Measurements from ENCODE around the gene TBC1D17. TPM values are rescaled to one million over a fixed set of nuclear protein-coding genes. Genes with fewer than 3 reads are reported as not detected.
A peak's percentile ranks its signal among the peaks of the same experiment; 100 is the strongest.

The TBC1D17 gene
- total RNA-seq, 2 donors from 2014 or later = 33.0 to 51.4 TPM

DNA sequence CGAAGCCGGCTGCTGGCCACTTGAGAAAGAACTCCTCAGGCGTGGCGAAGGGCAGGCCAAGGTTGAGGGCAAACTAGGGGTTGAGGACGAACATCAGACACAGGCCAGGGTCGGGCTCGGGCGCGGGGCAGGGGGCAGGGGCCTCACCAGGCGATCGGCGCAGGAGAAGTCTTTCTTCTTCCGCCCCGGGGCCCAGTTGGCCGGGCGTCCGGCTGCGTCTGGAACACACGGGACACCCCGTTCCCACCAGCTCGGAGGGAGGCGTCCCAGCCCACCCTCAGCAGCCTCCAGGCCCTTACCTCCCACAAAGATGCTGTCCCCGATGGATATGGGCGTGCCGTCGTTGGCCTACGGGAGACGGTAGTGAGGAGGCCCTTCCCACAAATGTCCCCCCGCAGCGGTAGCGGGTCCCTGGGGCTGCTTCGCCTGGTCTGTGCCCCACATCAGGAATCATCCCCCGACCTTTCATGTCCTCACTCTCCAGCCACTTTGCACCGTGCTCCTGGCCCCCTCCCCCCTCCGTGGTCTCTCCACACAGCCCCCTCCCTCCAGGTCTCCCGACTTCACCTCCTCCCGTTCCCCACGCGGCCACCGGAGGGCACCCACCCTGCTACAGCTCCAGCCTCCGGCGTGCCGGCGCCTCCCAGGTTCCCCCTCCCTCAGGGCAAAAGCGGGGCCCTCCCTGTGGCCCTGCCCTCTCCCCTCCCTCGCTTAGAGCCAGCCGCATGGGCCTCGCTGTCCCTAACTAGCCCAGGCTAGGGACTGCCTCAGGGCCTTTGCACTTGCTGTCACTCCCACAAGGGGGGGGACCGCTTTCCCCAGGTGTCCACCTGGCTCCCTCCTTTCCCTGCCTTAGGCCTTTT, 14.9 kb upstream of the TBC1D17 start:
- intact Hi-C loops (cut with DNase I) = no loop called here
- Histone ChIP-seq H3K27ac (peak overlapping the region; percentile 81 to 93), H3K4me3 (no peak overlapping the region), H3K9me3 (no peaks in the 10 kb centered on the region), H3K36me3 (peaks cover 0 to 17% of the 10 kb centered on the region in 2 donors), H3K27me3 (replicated peaks; ENCODE audit: insufficient read depth) (no peaks in the 10 kb centered on the region), H3K4me1 (replicated peaks) (peaks cover 13% of the 10 kb centered on the region)
- 76% methylated on average over 49 of the region's 49 CpGs for WGBS
- TF ChIP-seq, protein P1, sequence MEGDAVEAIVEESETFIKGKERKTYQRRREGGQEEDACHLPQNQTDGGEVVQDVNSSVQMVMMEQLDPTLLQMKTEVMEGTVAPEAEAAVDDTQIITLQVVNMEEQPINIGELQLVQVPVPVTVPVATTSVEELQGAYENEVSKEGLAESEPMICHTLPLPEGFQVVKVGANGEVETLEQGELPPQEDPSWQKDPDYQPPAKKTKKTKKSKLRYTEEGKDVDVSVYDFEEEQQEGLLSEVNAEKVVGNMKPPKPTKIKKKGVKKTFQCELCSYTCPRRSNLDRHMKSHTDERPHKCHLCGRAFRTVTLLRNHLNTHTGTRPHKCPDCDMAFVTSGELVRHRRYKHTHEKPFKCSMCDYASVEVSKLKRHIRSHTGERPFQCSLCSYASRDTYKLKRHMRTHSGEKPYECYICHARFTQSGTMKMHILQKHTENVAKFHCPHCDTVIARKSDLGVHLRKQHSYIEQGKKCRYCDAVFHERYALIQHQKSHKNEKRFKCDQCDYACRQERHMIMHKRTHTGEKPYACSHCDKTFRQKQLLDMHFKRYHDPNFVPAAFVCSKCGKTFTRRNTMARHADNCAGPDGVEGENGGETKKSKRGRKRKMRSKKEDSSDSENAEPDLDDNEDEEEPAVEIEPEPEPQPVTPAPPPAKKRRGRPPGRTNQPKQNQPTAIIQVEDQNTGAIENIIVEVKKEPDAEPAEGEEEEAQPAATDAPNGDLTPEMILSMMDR (IDR thresholded peaks at IDR 0.05) = no peak
- TF ChIP-seq POLR2AphosphoS5 (IDR thresholded peaks at IDR 0.05) = no peak
- no peak for TF ChIP-seq POLR2A (IDR thresholded peaks at IDR 0.05)
- DNase-seq (ENCODE audit: low spot score) = no peak

- Histone ChIP-seq H3K4me3 (no peak overlapping the region), H3K4me1 (replicated peaks) (peaks cover 13% of the 10 kb centered on the region), H3K27me3 (replicated peaks; ENCODE audit: insufficient read depth) (no peaks in the 10 kb centered on the region), H3K27ac (peak overlapping the region in 1 of 2 donors; percentile 93), H3K36me3 (peaks cover 0 to 10% of the 10 kb centered on the region in 2 donors), H3K9me3 (no peaks in the 10 kb centered on the region)
- DNase-seq (ENCODE audit: low spot score) = no peak
- TF ChIP-seq POLR2A (IDR thresholded peaks at IDR 0.05) (no peak), POLR2AphosphoS5 (IDR thresholded peaks at IDR 0.05) (no peak)
- TF ChIP-seq, protein P1 (IDR thresholded peaks at IDR 0.05) = no peak
- intact Hi-C loops (cut with DNase I) = no loop called here
- WGBS = 91% methylated on average over 24 of the region's 24 CpGs
Observed at GRCh38 chr19:49863254-49863934, 14.1 kb upstream of the TBC1D17 start.

GRCh38 chr19:49863935-49864320, 13.6 kb upstream of the TBC1D17 start:
- Histone ChIP-seq H3K4me3 (no peak overlapping the region), H3K9me3 (no peaks in the 10 kb centered on the region), H3K4me1 (replicated peaks) (peaks cover 13% of the 10 kb centered on the region), H3K36me3 (peaks cover 0 to 9% of the 10 kb centered on the region in 2 donors), H3K27ac (no peak overlapping the region), H3K27me3 (replicated peaks; ENCODE audit: insufficient read depth) (no peaks in the 10 kb centered on the region)
- DNase-seq (ENCODE audit: low spot score) = no peak
- TF ChIP-seq POLR2A (IDR thresholded peaks at IDR 0.05) (no peak), POLR2AphosphoS5 (IDR thresholded peaks at IDR 0.05) (no peak)
- TF ChIP-seq, protein P1 (IDR thresholded peaks at IDR 0.05) = no peak
- intact Hi-C loops (cut with DNase I) = no loop called here
- WGBS = 91% methylated on average over 17 of the region's 17 CpGs

GRCh38 chr19:49864890-49865289, 12.6 kb upstream of the TBC1D17 start:
- TF ChIP-seq, protein P1 (IDR thresholded peaks at IDR 0.05) = no peak
- TF ChIP-seq POLR2AphosphoS5 (IDR thresholded peaks at IDR 0.05) = no peak
- TF ChIP-seq POLR2A (IDR thresholded peaks at IDR 0.05) = no peak
- peaks cover 0 to 9% of the 10 kb centered on the region in 2 donors for H3K36me3 ChIP-seq
- WGBS = 91% methylated on average over 13 of the region's 13 CpGs
- no peak for DNase-seq (ENCODE audit: low spot score)
- H3K4me3 ChIP-seq = no peak overlapping the region
- H3K4me1 ChIP-seq (replicated peaks) = peaks cover 13% of the 10 kb centered on the region
- H3K27me3 ChIP-seq (replicated peaks; ENCODE audit: insufficient read depth) = no peaks in the 10 kb centered on the region
- intact Hi-C loops (cut with DNase I) = no loop called here
- H3K27ac ChIP-seq = no peak overlapping the region
- H3K9me3 ChIP-seq = no peaks in the 10 kb centered on the region
